ENCODE measurements around the gene RHBDL1. TPM values are rescaled to one million over a fixed set of nuclear protein-coding genes. Genes with fewer than 3 reads are reported as not detected.

The RHBDL1 gene
- total and polyA plus RNA-seq, 2 of the 8 experiments (the other 6 are each of a cell fraction or from before 2014, with no cell fraction given): 4.0 to 8.1 TPM

DNA sequence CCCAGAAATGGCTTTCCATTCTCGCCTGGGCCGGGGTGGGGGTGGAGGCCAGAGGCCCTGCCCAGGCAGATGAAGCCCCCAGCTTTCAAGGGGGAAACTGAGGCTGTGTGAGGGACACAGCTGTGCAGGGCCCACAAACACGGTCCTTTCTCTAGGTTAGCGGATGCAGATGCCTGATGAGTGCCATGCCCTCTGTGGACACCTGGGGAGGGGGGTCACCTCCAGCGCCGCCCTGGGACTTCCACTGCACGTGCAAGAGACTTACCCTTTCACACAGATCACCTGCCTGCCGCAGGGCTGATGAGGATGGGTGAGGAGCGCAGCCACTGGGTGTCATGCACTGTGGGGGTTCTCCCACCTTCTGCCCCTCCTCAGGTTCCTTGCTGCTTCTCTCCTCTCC, 42.9 kb downstream of the RHBDL1 start:
- Histone ChIP-seq H2BK120ac (replicated peaks; ENCODE audit: low read depth, low read length) (no peak overlapping the region), H3K4ac (replicated peaks; ENCODE audit: insufficient read length, low read depth, low read length) (no peak overlapping the region), H3K4me2 (ENCODE audit: insufficient read depth in 1 of 2, low read depth in 2 of 2, low read length in 2 of 2) (no peak overlapping the region), H2AK5ac (ENCODE audit: low read depth, low read length) (no peak overlapping the region), H3K23me2 (ENCODE audit: low read depth, low read length) (peaks cover 19% of the 10 kb centered on the region; the same call in 1 of the 2 replicates), H3K4me1 (replicated peaks in 1 of 4; ENCODE audit: control insufficient read depth in 3 of 4, insufficient read depth in 4 of 4, low read length in 3 of 4) (peaks cover 0 to 29% (median 19%) of the 10 kb centered on the region in 4 experiments; a peak in 5 of 7 replicates), H3K14ac (ENCODE audit: insufficient read length) (no peak overlapping the region), H2BK12ac (ENCODE audit: low read depth, low read length) (no peak overlapping the region), H3K27ac (ENCODE audit: low read depth, low read length) (no peak overlapping the region; the same call in 1 of the 2 replicates), H2BK15ac (ENCODE audit: low read length) (no peak overlapping the region; the same call in 1 of the 2 replicates), H4K91ac (replicated peaks; ENCODE audit: insufficient read length, low read length) (no peak overlapping the region), H3K36me3 (ENCODE audit: control insufficient read depth in 2 of 4, insufficient read depth in 4 of 4, low read length in 3 of 4) (peaks cover 0 to 6% (median 0%) of the 10 kb centered on the region in 4 experiments; a peak in 1 of 8 replicates), H2BK5ac (ENCODE audit: low read depth, low read length) (no peak overlapping the region), H3K4me3 (ENCODE audit: extremely low read depth in 1 of 4, insufficient read depth in 2 of 4, low read depth in 3 of 4, low read length in 4 of 4) (no peak overlapping the region), H4K8ac (ENCODE audit: extremely low read depth, insufficient read depth, low read length) (peak overlapping the region; percentile 35; the same call in 1 of the 2 replicates), H3K56ac (replicated peaks; ENCODE audit: insufficient read length, low read depth, low read length) (no peak overlapping the region), H3K79me1 (ENCODE audit: low read depth, low read length) (no peaks in the 10 kb centered on the region), H3K23ac (ENCODE audit: insufficient read length) (no peak overlapping the region), H3K9me3 (ENCODE audit: insufficient read depth in 2 of 2, low read depth in 1 of 2, low read length in 1 of 2) (no peaks in the 10 kb centered on the region; a peak in 1 of 4 replicates), H2AFZ (ENCODE audit: low read length) (no peak overlapping the region), H4K20me1 (replicated peaks in 1 of 2; ENCODE audit: control insufficient read depth in 1 of 2, insufficient read depth in 2 of 2, low read length in 2 of 2) (peaks cover 6 to 18% of the 10 kb centered on the region in 2 experiments), H3K18ac (ENCODE audit: extremely low read depth, low read length) (no peak overlapping the region), H4K5ac (ENCODE audit: insufficient read length, low read depth, low read length) (no peak overlapping the region), H3K9ac (replicated peaks in 1 of 4; ENCODE audit: extremely low read depth in 1 of 4, low read depth in 3 of 4, low read length in 3 of 4) (no peak overlapping the region), H3K79me2 (ENCODE audit: control insufficient read depth in 1 of 2, insufficient read depth in 2 of 2, low read length in 2 of 2) (no peaks in the 10 kb centered on the region), H3K27me3 (replicated peaks in 1 of 4; ENCODE audit: control insufficient read depth in 3 of 4, extremely low read depth in 1 of 4, insufficient read depth in 3 of 4, low read length in 3 of 4) (peaks cover 0 to 41% (median 24%) of the 10 kb centered on the region in 4 experiments; a peak in 6 of 7 replicates), H2BK20ac (ENCODE audit: low read length) (no peak overlapping the region)
- WGBS, 2 experiments (ENCODE audit: extremely low coverage in 1 of 2, insufficient coverage in 1 of 2, insufficient read length in 1 of 2, insufficient replicate concordance in 2 of 2, low coverage in 1 of 2, low lambda C conversion rate in 2 of 2, missing lambda C conversion rate in 1 of 2): 86% methylated on average over 9 of the region's 9 CpGs; no CpG with 5 or more reads in 1 of the 2 experiments
- ChIA-PET CTCF (ENCODE audit: partially characterized antibody) (interaction anchor here (32.4 to 35.8 kb wide), 3 partner anchors 1 to 66 kb away, joined by 424 to 977 read pairs (median 977); partner anchors contain the start of genes ANTKMT, CCDC78, CHTF18 and CIAO3), POLR2A (ENCODE audit: partially characterized antibody) (interaction anchor here (1.1 to 23.0 kb wide), 4 partner anchors 2 to 83 kb away, joined by 5 to 353 read pairs (median 204); partner anchors contain the start of genes ANTKMT, CCDC78, CIAO3 and GNG13)
- no peak for TF ChIP-seq BCL11A (IDR thresholded peaks at IDR 0.05; ENCODE audit: low read depth in 2 of 2, low read length in 2 of 2)
- no peak for TF ChIP-seq KDM5A (IDR thresholded peaks at IDR 0.05; ENCODE audit: low read length)
- TF ChIP-seq CTBP2 (IDR thresholded peaks at IDR 0.05; ENCODE audit: borderline replicate concordance, insufficient read depth, insufficient read length, low read length): no peak
- no peak for TF ChIP-seq CEBPB (IDR thresholded peaks at IDR 0.05; ENCODE audit: low read depth, low read length)
- TF ChIP-seq CBX5 (IDR thresholded peaks at IDR 0.05; ENCODE audit: low read depth, low read length): no peak
- no peak for TF ChIP-seq CBX8 (IDR thresholded peaks at IDR 0.05; ENCODE audit: borderline replicate concordance, low read depth, low read length)
- no peak for TF ChIP-seq POU5F1 (IDR thresholded peaks at IDR 0.05; ENCODE audit: low read depth, low read length)
- no peak for TF ChIP-seq GABPA (IDR thresholded peaks at IDR 0.05; ENCODE audit: borderline replicate concordance, insufficient read depth, low read length)
- no peak for TF ChIP-seq BRCA1 (IDR thresholded peaks at IDR 0.05; ENCODE audit: low read depth, low read length)
- TF ChIP-seq TBP (IDR thresholded peaks at IDR 0.05; ENCODE audit: low read depth, low read length): no peak
- FAIRE-seq: no peak
- DNase-seq (ENCODE audit: low read depth in 1 of 2, low spot score in 2 of 2): no peak
